H9 (cell line): ENCODE data around the gene SERPINE3. TPM values are rescaled to one million over a fixed set of nuclear protein-coding genes. Genes with fewer than 3 reads are reported as not detected.

Source experiments
- DNase-seq: peaks from one replicate; pipeline ENCODE4 v3.0.0-alpha.2; 2017
- H2AFZ ChIP-seq: one replicate; pipeline ENCODE4 v1.6.1; 2013; ENCODE audit warnings: mild to moderate bottlenecking, low read length, control low read depth, moderate library complexity
- H2AK5ac ChIP-seq: 2 replicates; pipeline ENCODE4 v1.6.1; 2013; ENCODE audit warnings: low read length, control low read depth, mixed read lengths; ENCODE audit not compliant: insufficient read length
- H2BK120ac ChIP-seq: one replicate; pipeline ENCODE4 v1.6.1; 2013; ENCODE audit warnings: low read depth, mild to moderate bottlenecking, low read length, control low read depth, inconsistent platforms; ENCODE audit not compliant: poor library complexity, severe bottlenecking
- H2BK12ac ChIP-seq: 2 replicates; pipeline ENCODE4 v1.6.1; 2013; ENCODE audit warnings: low read length, control low read depth, mixed read lengths, low read depth; ENCODE audit not compliant: insufficient read length
- H2BK15ac ChIP-seq: 2 replicates; pipeline ENCODE4 v1.6.1; 2013; ENCODE audit warnings: low read depth, low read length, control low read depth
- H2BK20ac ChIP-seq: one replicate; pipeline ENCODE4 v1.6.1; 2013; ENCODE audit warnings: low read depth, mild to moderate bottlenecking, low read length, control low read depth, inconsistent platforms; ENCODE audit not compliant: poor library complexity, severe bottlenecking
- H2BK5ac ChIP-seq: 2 replicates; pipeline ENCODE4 v1.6.1; 2013; ENCODE audit warnings: low read length, control low read depth, mixed read lengths; ENCODE audit not compliant: insufficient read length
- H3K14ac ChIP-seq: 2 replicates; pipeline ENCODE4 v1.6.1; 2013; ENCODE audit warnings: low read length, control low read depth; ENCODE audit not compliant: insufficient read depth
- H3K18ac ChIP-seq: 2 replicates; pipeline ENCODE4 v1.6.1; 2013; ENCODE audit warnings: low read depth, mild to moderate bottlenecking, mixed read lengths, low read length, control low read depth; ENCODE audit not compliant: insufficient read length
- H3K23ac ChIP-seq: 2 replicates; pipeline ENCODE4 v1.6.1; 2013; ENCODE audit warnings: low read length, control low read depth, mixed read lengths, low read depth; ENCODE audit not compliant: insufficient read length
- H3K23me2 ChIP-seq: 2 replicates; pipeline ENCODE4 v1.6.1; 2013; ENCODE audit warnings: low read depth, mild to moderate bottlenecking, mixed read lengths, low read length, control low read depth; ENCODE audit not compliant: insufficient read length, poor library complexity, severe bottlenecking
- H3K27ac ChIP-seq: 2 replicates; pipeline ENCODE4 v1.5.1; 2013; ENCODE audit warnings: low read length, control low read depth, mixed read lengths, low read depth; ENCODE audit not compliant: insufficient read length
- H3K27me3 ChIP-seq: 2 replicates; pipeline ENCODE4 v1.6.1; 2013; ENCODE audit warnings: low read length, control low read depth, inconsistent platforms; ENCODE audit not compliant: insufficient read depth
- H3K4ac ChIP-seq: 2 replicates; pipeline ENCODE4 v1.6.1; 2013; ENCODE audit warnings: low read depth, mild to moderate bottlenecking, control low read depth, inconsistent platforms, low read length, moderate library complexity
- H3K4me1 ChIP-seq: 2 replicates; pipeline ENCODE4 v1.6.1; 2013; ENCODE audit warnings: low read length, control low read depth, inconsistent platforms; ENCODE audit not compliant: insufficient read depth
- H3K4me2 ChIP-seq: 2 replicates; pipeline ENCODE4 v1.6.1; 2013; ENCODE audit warnings: low read length, control low read depth, mixed read lengths; ENCODE audit not compliant: insufficient read length, insufficient read depth
- H3K56ac ChIP-seq: 2 replicates; pipeline ENCODE4 v1.6.1; 2013; ENCODE audit warnings: low read depth, mild to moderate bottlenecking, mixed read lengths, low read length, control low read depth; ENCODE audit not compliant: insufficient read length
- H3K79me1 ChIP-seq: 2 replicates; pipeline ENCODE4 v1.6.1; 2013; ENCODE audit warnings: low read depth, mild to moderate bottlenecking, moderate library complexity, low read length, control low read depth, inconsistent platforms; ENCODE audit not compliant: insufficient read depth, poor library complexity, severe bottlenecking
- H3K79me2 ChIP-seq: 2 replicates; pipeline ENCODE4 v1.6.1; 2013; ENCODE audit warnings: low read length, control low read depth, inconsistent platforms; ENCODE audit not compliant: insufficient read depth
- H3K9ac ChIP-seq: 2 replicates; pipeline ENCODE4 v1.6.1; 2013; ENCODE audit warnings: low read length, control low read depth, mixed read lengths; ENCODE audit not compliant: insufficient read length; ENCODE audit errors: extremely low read depth
- H3K9me3 ChIP-seq: one replicate; pipeline ENCODE4 v1.6.1; 2013; ENCODE audit warnings: low read depth, low read length, inconsistent platforms; ENCODE audit not compliant: control insufficient read depth
- H3T11ph ChIP-seq: one replicate; pipeline ENCODE4 v1.6.1; 2013; ENCODE audit warnings: mild to moderate bottlenecking, low read length, control low read depth, inconsistent platforms
- H4K20me1 ChIP-seq: one replicate; pipeline ENCODE4 v1.6.1; 2013; ENCODE audit not compliant: control insufficient read depth, insufficient read length, insufficient read depth
- H4K5ac ChIP-seq: 2 replicates; pipeline ENCODE4 v1.6.1; 2013; ENCODE audit warnings: low read depth, mild to moderate bottlenecking, mixed read lengths, low read length, control low read depth; ENCODE audit not compliant: insufficient read length
- H4K8ac ChIP-seq: replicated peaks from 2 replicates; pipeline ENCODE4 v1.6.1; 2013; ENCODE audit warnings: low read length, control low read depth, mixed read lengths, low read depth; ENCODE audit not compliant: insufficient read length
- H4K91ac ChIP-seq: 2 replicates; pipeline ENCODE4 v1.6.1; 2013; ENCODE audit warnings: low read depth, mild to moderate bottlenecking, moderate library complexity, mixed read lengths, low read length, control low read depth; ENCODE audit not compliant: insufficient read length
- H3K27ac Mint-ChIP-seq, 3 experiments: 2 replicates in 2 of 3; 3 replicates in 1 of 3; pipeline ENCODE4 v1.8.0; 2020 to 2021; ENCODE audit warnings: mixed read lengths in 3 of 3, mild to moderate bottlenecking in 1 of 3, moderate library complexity in 1 of 3
- H3K27me3 Mint-ChIP-seq: 2 replicates; pipeline ENCODE4 v1.8.0; 2021; ENCODE audit warnings: low read depth, mild to moderate bottlenecking, moderate library complexity, mixed read lengths
- H3K36me3 Mint-ChIP-seq, 3 experiments: 2 replicates in 2 of 3; 3 replicates in 1 of 3; pipeline ENCODE4 v1.8.0; 2020 to 2021; ENCODE audit warnings: low read depth in 3 of 3, mixed read lengths in 3 of 3; ENCODE audit not compliant: insufficient read depth in 1 of 3
- H3K4me1 Mint-ChIP-seq, 2 experiments: 2 replicates each; pipeline ENCODE4 v1.8.0; 2020; ENCODE audit warnings: mixed read lengths in 2 of 2
- H3K4me3 Mint-ChIP-seq, 2 experiments: 2 replicates in 1 of 2; 3 replicates in 1 of 2; pipeline ENCODE4 v1.8.0; 2020 to 2021; ENCODE audit warnings: mild to moderate bottlenecking in 2 of 2, mixed read lengths in 2 of 2, moderate library complexity in 1 of 2
- H3K9me3 Mint-ChIP-seq, 2 experiments: 2 replicates in 1 of 2; 3 replicates in 1 of 2; pipeline ENCODE4 v1.8.0; 2020; ENCODE audit warnings: mild to moderate bottlenecking in 2 of 2, mixed read lengths in 2 of 2, moderate library complexity in 1 of 2
- WGBS: extraction: QIAGEN DNeasy Blood & Tissue Kit; methylation state at CpG from one replicate; pipeline ENCODE4 v1.1.7; 2013; ENCODE audit warnings: missing lambda C conversion rate, low lambda C conversion rate, mixed read lengths; ENCODE audit not compliant: insufficient read length; ENCODE audit errors: extremely low coverage; 5-methylcytosine and 5-hydroxymethylcytosine counted together
- total RNA-seq: library from RNA; stranded (reverse); gene quantifications from 2 replicates; pipeline ENCODE4 v1.2.1, GENCODE V29; 2021
- TF ChIP-seq, protein P1 (sequence below): fragments of 200-600 bp; sonication (generic); conservative IDR thresholded peaks from 3 replicates; pipeline ENCODE4 v1.8.0; 2021; ENCODE audit warnings: antibody characterized with exemption, mild to moderate bottlenecking

Gene SERPINE3
- total RNA-seq, 1 experiment from 2014 or later: not detected

DNA sequence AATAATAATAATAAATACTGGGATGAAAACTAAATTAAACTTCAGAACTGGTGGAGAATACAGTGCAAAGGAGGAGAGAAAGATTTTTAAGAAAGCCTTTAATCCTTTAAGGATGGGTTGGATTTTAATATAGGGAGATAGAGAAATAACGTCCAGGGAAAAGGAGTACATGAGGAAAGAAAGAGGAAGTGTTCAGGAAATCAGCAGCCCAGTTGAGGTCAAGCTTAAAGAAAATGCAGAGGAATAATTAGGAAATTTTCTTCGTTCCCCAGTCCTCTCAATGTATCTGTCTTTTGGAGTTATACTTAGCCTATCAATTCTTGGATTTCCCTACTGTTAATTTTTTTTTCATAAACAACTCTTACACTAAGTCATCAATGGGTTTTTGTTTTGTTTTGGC lies 65.7 kb downstream of the SERPINE3 start:
- Histone ChIP-seq H3K56ac (no peak overlapping the region), H2AFZ (no peak overlapping the region), H3K4ac (no peak overlapping the region), H4K20me1 (no peaks in the 10 kb centered on the region), H3K27ac (no peak overlapping the region), H2BK120ac (no peak overlapping the region), H2BK20ac (no peak overlapping the region), H3K9me3 (no peaks in the 10 kb centered on the region), H4K91ac (no peak overlapping the region), H3K23ac (no peak overlapping the region), H4K5ac (no peak overlapping the region), H3K4me2 (no peak overlapping the region), H3K18ac (no peak overlapping the region), H3K79me1 (peaks cover 3% of the 10 kb centered on the region), H2BK5ac (no peak overlapping the region), H3K14ac (no peak overlapping the region), H3K79me2 (peaks cover 2% of the 10 kb centered on the region; the same call in 1 of the 2 replicates), H3K23me2 (no peaks in the 10 kb centered on the region), H3K9ac (no peak overlapping the region), H2BK12ac (no peak overlapping the region), H2AK5ac (no peak overlapping the region), H4K8ac (no peak overlapping the region), H3K4me1 (no peaks in the 10 kb centered on the region), H3T11ph (no peak overlapping the region), H3K27me3 (no peaks in the 10 kb centered on the region), H2BK15ac (no peak overlapping the region)
- Mint-ChIP-seq H3K9me3 (no peaks in the 10 kb centered on the region), H3K27ac (peak overlapping the region in 2 of 3 experiments; percentile 41 to 80; a peak in 2 of 7 replicates), H3K4me3 (no peak overlapping the region), H3K4me1 (peaks cover 2 to 8% of the 10 kb centered on the region in 2 experiments), H3K36me3 (peaks cover 7 to 43% (median 14%) of the 10 kb centered on the region in 3 experiments; a peak in 6 of 7 replicates), H3K27me3 (no peaks in the 10 kb centered on the region)
- TF ChIP-seq, protein P1, sequence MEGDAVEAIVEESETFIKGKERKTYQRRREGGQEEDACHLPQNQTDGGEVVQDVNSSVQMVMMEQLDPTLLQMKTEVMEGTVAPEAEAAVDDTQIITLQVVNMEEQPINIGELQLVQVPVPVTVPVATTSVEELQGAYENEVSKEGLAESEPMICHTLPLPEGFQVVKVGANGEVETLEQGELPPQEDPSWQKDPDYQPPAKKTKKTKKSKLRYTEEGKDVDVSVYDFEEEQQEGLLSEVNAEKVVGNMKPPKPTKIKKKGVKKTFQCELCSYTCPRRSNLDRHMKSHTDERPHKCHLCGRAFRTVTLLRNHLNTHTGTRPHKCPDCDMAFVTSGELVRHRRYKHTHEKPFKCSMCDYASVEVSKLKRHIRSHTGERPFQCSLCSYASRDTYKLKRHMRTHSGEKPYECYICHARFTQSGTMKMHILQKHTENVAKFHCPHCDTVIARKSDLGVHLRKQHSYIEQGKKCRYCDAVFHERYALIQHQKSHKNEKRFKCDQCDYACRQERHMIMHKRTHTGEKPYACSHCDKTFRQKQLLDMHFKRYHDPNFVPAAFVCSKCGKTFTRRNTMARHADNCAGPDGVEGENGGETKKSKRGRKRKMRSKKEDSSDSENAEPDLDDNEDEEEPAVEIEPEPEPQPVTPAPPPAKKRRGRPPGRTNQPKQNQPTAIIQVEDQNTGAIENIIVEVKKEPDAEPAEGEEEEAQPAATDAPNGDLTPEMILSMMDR: no peak
- no peak for DNase-seq
- WGBS: no CpG with 5 or more reads among the region's 2 CpGs
